Measurements from ENCODE around the gene TLE3.

DNA sequence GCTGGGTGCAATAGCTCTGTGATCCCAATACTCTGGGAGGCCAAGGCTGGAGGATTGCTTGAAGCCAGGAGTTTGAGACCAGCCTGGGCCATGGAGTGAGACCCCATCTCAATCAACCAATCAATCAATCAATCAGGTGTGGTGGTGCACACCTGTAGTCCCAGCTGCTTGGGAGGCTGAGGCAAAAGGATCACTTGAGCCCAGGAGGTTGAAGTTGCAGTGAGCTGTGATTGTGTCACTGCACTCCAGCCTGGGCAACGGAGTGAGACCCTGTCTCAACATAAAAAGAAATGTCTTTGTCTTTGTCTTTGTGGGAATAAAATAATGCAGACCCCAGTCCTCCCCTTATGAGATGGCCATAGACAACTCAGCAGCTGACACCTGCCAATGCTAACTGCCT is 34.9 kb upstream of the TLE3 start:
- TF ChIP-seq EZH2 (IDR thresholded peaks at IDR 0.05), result no peak
- TF ChIP-seq POLR2AphosphoS5 (IDR thresholded peaks at IDR 0.05; ENCODE audit: borderline replicate concordance, low read depth, low read length), result no peak
- no peak for TF ChIP-seq FOXP2 (optimal IDR thresholded peaks at IDR 0.05; ENCODE audit: control extremely low read depth, extremely low read length, insufficient read depth)

All from SK-N-MC (cell line).